GM18498 (cell line): ENCODE results near the gene PATL1.

Source experiments
- ATAC-seq: cut with Tn5 transposase; IDR thresholded peaks from one replicate; pipeline ENCODE4 v1.9.1; 2021; ENCODE audit warnings: mild to moderate bottlenecking, moderate library complexity; ENCODE audit not compliant: unreplicated experiment

The PATL1 gene

DNA sequence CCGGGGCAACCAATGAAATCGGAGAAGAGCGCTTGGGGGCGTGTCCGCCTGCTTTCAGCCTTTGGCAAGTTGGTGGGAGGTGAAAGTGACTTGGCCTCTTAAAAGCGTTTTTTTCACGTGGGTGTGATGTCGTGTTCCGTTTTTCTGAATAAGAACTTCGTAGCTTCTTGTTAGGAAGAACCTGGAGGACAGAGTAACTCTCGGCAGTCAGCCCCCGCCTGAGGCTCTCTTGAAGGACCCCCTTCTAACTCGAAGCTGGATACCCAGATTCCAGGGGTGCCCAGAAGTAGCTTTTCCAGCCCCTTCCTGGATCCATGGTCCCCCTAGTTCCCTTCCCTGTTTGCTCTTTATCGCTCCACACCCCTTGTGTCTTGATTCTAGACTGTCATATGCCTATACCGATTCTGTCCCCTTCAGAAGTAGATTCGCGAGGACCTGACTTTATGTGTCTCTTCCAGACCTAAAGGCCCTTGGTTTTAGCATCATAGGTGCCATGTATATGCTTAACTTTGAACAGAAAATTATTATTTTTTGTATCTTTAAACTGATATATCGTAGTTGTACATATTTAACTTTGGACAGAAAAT lies 52.3 kb downstream of the PATL1 start:
- no peak for ATAC-seq

DNA sequence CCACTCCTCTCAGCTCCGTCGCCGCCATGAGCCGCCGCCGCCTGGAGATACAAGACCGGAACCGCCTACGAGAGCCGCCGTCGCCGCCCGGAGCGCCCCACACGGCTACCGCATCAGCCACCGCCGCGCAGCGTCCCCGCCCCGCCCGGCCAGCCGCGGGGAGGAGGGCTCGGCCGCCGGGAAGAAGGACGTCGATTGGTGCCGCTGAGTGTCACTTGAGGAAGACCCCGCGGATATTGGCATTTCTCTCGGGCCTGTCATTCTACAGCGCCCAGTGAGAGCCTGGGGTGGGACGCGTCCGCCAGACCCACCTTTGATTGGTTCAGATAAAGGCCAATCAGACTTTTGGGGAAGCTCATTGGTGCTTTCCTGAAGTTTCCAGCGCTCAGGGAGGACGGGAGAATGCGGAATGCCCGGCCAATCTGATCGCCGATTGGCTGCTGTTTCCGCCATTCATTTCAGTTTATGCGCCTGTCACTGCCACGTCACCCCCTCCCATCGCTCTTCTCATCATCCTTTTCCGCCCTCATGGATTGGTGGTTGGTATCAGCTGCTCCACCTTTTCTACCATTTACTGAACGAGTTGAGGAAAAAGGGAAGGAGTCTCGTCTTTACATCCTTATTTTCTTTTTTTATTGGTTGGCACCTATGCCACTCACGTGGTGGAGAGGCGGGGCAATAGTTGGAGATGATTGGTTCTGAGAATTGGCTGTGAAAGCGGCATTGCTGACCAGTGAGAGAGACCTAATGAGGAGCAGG lies 53.0 kb downstream of the PATL1 start, which contains the start of gene OSBP:
Gene OSBP (minus strand): TSS at position 138 of the 759 bp plus-strand sequence. CDS start 110 bp downstream, at position 28.
- ATAC-seq: peak; percentile 90

DNA sequence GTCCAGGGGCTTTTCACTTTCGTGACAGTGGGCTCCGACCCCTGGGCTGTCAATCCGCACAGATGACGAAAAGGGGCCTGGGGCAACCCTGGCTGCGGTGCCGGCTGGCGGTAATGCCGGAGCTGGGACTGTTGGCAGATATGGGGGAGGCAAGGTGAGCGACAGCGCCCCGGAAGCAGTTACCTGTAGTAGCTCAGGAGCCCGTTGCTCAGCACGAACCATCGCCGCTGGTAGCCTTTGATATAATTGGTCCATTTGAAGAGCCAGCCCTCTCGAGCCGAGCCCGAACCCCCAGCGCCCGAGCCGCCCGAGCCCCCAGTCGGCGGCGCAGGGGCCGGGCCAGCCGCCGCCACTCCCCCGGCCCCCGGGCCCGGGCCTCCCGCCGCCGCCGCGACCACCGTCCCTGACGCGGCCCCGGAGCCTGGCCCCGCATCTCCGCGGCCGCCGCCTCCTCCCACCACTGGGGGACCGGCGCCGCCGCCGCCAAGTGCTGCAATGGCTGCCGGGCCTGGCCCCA lies 53.7 kb downstream of the PATL1 start:
- ATAC-seq: peak; percentile 24

DNA sequence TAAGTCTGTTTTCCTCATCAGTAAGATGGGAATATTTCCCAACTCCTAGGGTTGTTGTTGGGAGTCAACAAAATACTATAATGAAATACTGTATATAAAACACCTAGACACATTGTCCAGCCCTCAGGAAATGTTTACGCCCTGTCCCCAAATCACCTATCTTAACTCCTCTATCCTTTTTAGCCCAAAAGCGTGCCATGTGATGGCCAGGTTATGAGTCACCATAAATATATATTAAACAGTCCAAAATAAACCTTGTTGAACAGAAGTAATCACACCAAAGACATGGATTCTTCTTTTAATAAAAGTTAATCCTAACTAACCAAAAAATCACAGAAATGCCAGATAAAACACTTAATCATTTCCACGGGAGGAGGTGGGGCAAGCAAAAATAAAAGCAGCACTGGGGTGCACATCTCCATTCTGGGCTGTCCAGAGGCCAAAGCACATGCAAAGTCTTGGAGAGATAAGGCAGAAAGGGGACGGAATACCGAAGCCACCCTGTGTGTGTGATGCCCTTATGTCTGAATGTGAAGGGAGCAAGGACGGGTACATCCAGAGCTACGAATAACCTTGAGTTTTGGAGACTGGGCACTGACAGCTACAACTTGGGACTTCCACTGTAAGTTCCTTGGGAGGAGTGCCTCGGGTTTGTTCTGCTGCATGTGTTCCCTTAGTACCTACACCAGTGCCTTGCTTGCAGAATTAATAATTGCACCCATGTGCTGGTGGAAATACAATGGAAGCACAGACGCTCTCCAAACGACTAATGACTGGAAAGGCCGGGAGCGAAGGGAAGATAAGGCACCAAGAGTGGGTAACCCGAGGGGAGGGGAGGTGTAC lies 54.3 kb downstream of the PATL1 start:
- no peak for ATAC-seq

DNA sequence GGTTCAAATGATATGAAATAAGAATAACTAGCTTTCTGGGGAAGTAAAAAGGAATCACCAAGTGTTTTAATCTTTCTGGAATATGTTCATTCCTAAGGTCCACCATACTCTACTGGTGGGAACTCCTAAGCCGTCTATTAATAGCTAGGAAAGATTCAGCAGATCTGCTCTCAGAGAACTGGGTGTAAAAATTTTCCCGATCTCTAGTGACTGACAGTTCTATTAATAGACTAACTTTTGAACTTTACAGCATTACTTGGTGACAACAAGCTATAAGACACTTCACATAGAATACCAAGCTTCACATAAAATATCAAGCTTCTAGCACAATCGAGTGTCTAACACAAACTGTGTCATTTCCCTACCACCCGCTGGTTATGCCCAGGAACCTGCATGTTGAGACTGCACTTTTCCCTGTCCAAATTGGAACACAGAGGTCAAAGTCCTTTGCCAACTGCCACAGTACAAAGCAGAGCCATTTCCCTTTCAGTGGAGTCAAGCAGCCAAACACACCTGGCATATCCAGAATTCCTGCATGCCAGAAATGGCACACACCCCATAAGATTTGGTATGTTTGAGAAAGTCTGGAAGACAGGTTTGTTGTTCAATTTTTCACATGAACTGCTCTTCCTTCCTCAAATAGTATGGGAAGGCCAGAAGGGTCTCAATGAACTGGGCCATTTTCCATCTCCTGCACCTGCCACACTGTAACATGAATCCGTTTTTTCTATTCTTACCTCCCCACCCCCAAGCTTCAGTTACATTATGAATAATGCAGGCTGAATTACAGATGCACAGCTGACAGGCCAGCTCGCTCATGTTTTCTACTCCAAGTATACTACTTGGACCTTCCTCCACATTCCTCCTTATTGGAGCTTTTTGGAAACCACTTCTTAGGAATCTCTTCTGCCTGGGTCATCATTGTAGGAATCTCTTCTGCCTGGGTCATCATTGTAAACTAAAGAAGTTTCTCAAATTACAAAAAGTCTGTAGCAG lies 57.0 kb downstream of the PATL1 start:
- ATAC-seq: no peak

DNA sequence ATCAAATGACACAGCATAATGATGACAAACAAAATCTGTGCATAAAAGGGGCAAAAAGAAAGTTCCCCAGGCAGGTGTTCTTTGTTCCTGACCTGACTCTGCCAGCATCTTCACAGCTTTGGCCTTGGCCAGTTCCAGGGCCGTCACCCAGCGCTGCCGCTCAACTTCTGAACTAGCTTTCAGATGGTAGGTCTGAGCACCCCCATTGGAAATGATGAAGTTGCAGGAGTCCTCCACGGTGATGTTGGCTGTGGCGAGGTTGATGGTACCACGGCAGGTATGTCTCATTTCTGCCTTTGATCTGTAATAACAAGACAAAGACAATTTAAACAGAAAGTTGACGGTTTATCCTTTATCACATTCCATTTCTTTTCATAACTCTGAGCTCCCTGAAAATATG lies 58.5 kb downstream of the PATL1 start:
- ATAC-seq: no peak

DNA sequence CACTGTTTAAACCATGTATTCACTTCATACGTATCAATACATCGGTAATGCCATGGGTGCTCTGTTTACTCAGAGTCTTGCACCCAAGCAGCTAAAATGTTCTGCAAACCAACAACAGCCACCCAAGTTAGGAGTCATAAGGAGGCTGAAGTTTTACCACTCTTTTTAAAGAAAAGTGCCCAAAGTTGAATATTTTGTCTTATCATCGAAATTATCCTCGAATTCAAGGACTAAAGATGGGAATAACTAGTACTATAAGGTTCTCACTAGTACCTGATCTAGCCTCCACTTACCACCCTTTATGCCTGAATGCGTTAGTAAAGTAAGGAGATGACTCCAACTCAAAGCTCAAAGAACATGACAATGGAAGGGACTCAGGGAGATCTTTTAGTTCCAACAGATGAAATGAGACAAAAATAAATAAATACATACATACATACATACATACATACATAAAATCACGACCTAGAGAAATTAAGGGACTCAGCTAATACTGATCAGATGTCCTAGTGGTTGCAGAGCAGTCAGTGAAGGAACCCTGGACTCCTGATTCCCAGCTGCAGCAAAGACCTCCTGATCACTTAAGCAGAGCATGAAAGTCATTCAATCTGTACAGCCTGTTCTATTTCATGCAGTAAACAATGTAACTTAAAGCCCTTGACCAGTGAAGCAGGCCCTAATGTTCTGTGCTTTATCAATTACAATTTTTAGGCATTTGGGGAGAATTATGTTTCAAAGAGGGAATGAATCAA lies 61.0 kb downstream of the PATL1 start:
- no peak for ATAC-seq

DNA sequence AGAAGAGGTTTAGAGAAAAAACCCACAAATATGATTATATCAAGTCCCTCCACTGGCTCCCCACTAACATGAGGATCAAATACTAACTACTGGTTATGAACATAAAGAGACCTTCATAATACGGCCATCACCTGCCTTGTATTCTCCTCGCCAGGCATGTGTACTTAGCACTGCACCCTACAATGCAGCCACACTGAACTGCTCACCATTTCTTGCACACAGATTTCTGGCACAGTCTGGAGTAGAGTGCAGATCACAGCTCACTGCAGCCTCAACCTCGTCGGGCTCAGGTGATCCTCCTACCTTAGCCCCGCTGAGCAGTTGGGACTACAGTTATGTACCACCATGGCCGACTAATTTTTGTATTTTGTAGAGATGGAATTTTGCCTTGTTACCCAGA lies 66.4 kb downstream of the PATL1 start:
- no peak for ATAC-seq

DNA sequence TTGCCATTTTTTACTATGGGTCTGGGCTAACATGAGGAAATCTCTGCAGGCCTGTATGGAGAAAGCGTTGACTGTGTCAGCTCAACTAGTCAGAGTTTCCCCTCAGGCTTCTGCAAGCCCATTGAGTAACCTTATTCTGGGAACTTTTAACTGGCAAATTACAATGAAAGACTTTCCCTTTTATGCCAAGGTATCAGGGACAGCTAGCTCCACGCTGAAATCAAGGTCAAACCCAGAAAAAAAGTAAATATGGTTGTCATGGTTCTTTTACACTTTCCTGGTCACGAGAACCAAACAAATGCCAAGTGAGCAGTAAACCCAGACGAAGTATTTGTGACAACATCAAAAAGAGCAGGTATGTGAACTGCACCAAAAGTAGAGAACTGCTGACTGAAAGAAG lies 67.0 kb downstream of the PATL1 start:
- ATAC-seq: no peak

DNA sequence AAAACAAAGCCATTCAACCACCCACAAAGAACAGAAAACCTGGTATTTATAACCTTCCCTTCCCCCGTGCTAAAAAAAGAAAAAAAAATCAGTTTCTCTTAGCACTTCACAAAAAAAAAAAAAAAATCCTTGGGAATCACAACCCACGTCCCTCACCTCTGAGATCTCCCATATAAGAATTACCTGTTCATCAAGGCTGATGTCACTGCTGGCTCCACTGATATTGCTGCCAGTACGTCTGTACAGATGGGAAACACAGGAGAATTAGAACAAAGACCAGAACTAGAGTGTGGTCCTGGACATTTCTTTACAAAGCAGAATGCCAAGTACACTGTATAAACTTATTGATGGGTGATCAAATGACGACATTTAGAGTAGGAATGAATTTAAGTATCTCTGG lies 68.2 kb downstream of the PATL1 start:
- no peak for ATAC-seq

DNA sequence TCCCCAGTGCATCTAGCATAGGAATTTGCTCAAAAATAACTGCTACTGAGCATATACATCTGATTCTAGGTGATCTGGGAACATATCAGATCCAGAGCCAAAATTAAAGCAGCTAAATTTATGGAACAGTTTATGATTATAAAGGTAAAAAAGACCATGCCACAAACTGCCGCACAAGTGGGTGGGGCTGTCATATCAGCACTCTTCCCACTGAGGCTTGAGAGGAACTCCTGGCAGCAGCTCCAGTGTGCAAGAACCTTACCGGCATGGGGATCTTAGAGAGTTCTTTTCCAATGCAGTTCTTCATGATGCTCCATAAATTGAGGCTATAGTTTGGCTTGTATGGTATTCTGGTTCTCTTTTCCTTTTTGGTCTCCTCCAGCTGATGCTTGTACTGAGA lies 68.6 kb downstream of the PATL1 start:
- ATAC-seq: no peak

DNA sequence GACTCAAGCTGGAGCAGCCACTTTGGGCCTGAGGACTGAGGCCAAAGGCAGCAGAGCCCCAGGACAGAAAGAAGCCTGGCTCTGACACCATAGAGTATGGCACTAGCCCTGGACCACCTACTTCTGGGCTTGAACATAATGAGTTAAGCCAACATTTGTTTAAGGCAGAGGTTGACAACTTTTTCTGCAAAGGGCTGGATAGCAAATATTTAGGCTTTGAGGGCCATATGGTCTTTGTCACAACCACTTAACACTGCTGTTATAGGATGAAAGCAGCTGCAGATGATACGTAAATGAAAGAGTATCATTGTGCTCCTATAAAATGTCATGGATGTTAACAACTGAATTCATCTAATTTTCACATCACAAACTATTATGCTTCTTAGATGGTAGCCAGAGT lies 69.9 kb downstream of the PATL1 start:
- no peak for ATAC-seq
